ENCODE measurements around the gene MAP3K7CL.

MAP3K7CL gene

GRCh38 chr21:29130270-29130969, at the start of gene MAP3K7CL:
MAP3K7CL (plus strand) TSS chr21:29130644; CDS start chr21:29133345, 2,701 bp downstream.
- no peak for DNase-seq (ENCODE audit: low read depth)

- DNase-seq (ENCODE audit: low read depth): no peak
Measured at GRCh38 chr21:29082046-29082815, 48.2 kb upstream of the MAP3K7CL start.

DNA sequence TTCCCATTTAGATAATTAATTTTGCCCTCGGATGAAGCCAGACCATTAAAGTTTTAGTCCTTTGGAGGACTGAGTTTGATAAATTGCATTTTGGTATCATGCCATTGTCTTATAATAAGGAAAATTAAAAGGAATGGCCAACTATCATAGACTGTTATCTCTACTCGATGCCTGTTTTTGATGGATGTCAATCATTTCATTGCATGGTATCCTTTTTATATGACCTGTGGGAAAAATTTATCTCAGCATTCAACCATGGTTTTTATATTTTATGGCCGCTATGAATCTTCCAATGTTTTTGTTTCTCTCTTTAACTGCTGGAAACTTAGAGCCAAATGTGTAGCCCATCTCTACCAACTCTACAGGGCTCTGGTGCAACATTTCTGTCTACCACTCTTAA, 47.1 kb upstream of the MAP3K7CL start:
- DNase-seq (ENCODE audit: low read depth): no peak

- no peak for DNase-seq (ENCODE audit: low read depth)
Measured at GRCh38 chr21:29084372-29084771, 46.1 kb upstream of the MAP3K7CL start.

DNA sequence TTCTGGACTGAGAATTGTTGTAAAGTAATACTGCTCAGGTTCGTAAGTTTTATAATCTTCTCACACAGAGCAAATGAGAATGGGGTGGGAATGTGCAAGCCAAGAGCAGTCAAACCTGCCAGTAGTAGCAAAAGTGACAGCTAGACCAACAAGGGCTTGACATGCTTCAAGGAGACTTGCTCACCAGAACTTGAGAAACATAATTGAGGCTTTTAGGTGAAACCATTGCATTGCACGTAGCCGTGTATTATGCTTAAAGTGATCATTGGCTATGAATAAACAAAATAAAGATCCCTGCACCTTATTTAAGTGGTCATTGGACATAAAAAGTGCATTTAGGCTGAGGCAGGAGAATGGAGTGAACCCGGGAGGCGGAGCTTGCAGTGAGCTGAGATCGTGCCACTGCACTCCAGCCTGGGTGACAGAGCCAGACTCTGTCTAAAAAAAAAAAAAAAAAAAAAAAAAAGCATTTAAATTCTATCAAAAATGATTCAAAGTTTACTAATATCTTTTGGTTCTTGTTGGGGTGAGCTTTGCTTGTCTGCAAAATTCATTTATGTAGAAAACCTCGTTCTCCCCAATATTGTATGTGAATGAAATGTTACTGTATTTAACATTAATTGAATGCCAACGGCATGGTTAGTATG, 45.2 kb upstream of the MAP3K7CL start:
- no peak for DNase-seq (ENCODE audit: low read depth)

DNA sequence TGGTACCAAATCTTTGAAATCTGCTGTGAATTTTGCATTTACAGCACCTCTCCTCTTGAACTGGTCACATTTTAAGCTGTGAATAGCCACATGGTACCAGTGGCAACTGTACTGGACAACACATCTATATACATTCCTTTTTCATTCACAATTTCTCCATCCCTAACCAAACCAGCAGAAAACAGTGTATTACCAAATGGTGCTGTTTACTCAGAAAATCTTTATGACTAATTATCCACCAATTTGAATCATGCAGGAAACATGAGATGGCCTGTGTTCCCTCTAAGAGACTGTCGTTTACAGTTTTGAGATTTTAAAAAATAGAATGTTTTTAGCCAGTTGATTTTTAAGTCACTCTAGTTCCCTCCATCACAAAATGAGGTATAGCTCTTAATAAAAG, 39.4 kb upstream of the MAP3K7CL start:
- no peak for DNase-seq (ENCODE audit: low read depth)

DNA sequence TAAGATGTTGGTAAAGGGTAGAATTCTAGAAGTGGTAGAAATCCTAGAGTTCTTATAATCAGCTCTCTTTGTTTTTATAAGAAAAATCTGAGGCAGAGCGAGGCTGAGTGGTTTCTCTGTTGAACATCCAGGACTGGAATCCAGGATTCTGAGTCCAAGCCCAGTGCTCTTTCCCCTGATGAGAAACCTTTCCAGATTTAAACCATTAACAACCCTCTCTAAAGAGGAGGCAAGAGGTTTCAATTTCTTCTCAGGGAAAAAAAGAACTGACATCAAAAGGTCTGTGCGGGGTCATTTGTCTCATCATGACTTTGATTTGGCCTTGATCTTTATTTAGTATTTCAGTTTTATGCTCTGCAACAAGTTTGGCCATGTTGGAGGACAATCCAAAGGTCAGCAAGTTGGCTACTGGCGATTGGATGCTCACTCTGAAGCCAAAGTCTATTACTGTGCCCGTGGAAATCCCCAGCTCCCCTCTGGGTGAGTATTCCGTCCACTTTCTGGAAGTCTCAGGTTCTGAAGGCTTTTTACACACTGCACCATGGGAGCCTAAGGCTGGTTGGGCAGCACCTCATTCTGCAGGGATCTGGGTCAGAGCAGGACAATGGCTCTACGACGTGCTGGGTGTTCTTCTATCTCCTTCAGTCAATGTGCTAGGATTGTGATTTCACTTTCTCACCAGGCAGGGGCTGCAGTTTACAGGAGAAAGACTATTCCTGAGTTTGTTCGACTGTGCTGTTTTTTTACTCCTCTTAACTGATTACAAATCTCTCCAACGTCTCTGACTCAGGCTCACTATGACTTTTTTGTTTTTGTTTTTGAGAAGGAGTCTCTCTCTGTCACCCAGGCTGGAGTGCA, 38.1 kb upstream of the MAP3K7CL start:
- no peak for DNase-seq (ENCODE audit: low read depth)

- no peak for DNase-seq (ENCODE audit: low read depth)
Measured at GRCh38 chr21:29096218-29097015, 34.0 kb upstream of the MAP3K7CL start.

- no peak for DNase-seq (ENCODE audit: low read depth)
Measured at GRCh38 chr21:29098156-29098555, 32.3 kb upstream of the MAP3K7CL start.

- no peak for DNase-seq (ENCODE audit: low read depth)
Measured at GRCh38 chr21:29102791-29103257, 27.6 kb upstream of the MAP3K7CL start.

GRCh38 chr21:29104239-29104708, 26.2 kb upstream of the MAP3K7CL start:
- no peak for DNase-seq (ENCODE audit: low read depth)

- DNase-seq (ENCODE audit: low read depth): no peak
Measured at GRCh38 chr21:29105218-29105617, 25.2 kb upstream of the MAP3K7CL start.

DNA sequence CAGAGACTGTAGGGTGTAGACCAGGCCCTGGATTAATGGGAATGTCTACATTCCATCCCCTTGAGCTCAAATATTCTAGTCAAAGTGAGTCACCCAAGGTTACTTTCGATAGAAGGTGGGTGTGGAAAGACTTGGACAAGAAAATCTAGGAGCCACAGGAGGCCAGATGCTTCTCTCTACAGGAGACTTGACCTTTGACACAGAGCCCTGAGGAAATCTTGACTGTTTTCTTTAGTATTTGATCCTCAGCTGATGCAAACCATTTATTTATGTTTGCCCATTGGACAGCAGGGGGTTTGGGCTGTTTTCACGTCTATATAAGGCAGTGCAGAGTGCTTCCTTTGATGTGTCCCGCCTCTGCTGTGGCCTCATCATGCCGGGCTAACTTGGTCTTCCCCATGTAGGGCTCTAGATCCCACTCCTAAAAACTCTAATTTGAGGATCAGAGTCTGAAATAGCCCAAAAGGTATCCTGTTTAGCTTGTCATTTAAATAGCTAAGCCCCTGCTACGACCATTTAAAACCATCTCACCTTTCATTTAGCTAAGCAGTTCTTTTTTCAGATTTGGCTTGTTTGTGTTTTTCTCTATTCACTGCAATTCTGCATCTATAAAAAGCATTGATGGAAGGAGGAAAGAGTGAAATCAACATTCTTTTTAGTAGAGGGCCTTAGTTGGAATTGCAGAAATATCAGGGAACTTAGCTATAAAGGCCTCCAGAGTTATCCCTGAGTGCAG, 15.5 kb upstream of the MAP3K7CL start:
- no peak for DNase-seq (ENCODE audit: low read depth)

DNA sequence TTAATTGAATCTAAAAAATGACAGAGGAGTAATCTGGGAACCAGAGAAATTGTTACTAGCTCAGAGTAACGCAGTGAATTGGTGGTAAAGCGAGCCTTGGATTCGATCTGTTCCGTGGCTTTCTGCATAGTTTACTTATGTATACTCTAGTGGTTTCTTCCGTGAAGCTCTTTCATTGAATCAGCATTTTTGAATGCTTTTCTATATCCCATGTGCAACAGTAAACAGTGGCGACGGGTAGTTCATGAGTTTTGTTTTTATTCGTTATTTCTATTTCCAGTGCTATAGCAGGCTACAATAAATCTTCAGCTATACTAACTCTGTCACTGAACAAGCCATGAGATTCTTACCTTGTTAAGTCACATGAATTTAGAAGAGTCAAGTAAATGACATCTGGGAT, 14.5 kb upstream of the MAP3K7CL start:
- no peak for DNase-seq (ENCODE audit: low read depth)

- DNase-seq (ENCODE audit: low read depth): no peak
Measured at GRCh38 chr21:29117372-29117955, 13.0 kb upstream of the MAP3K7CL start.

GRCh38 chr21:29121759-29122158, 8.7 kb upstream of the MAP3K7CL start:
- DNase-seq (ENCODE audit: low read depth): no peak

GRCh38 chr21:29124645-29125044, 5.8 kb upstream of the MAP3K7CL start:
- no peak for DNase-seq (ENCODE audit: low read depth)

DNA sequence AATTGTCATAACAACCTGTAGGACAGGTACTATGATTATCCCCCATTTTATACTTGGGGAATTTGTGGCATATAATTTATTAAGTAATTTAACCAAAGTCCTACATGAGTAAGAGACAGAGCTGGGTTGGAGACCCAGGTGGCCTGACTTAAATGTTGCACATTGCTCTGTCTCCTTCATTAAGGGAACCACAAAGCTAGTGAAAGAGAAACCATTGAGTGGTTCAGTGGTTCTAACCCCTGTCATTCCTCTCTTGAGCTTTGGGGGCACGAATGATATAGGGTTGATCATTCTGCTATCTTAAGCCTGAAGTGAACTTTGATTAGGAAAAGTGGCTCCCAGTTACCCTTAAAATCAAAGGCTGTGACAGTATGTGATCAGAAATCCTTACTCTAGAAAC, 5.3 kb upstream of the MAP3K7CL start:
- DNase-seq (ENCODE audit: low read depth): no peak

DNA sequence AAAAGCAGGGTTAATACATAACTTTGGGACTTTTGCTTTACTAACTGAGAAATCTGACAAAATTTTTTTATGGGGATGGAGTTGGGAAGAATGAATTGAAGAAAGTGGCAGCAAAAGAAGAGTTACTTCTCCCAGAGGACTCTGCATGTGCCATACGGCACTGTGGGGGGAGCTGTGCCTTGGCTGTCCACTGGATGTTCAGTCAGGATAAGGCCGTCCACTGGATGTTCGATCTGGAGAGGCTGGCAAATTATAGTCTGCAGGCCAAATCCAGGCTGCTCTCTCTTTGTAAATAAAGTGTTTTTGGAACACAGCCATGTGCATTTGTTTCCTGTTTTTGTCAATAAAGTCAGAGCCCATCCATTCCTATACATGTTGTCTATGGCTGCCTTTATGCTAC, 4.5 kb upstream of the MAP3K7CL start:
- no peak for DNase-seq (ENCODE audit: low read depth)

DNA sequence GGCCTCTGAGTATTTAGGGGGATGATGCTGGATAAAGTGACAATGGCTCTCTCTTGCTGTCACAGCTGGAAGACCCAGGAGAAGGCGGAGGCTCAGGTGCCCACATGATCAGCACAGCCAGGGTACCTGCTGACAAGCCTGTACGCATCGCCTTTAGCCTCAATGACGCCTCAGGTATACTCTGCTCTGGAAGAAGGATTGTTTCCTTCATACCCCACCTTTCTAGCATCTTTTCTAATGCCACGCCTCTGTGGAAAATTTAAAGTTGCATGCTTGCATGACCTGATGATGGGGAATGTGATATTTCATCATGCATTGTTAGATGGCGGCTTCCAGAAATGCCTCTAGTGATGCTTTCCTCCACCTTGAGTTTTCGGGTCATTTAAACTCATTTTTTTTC, 2.8 kb downstream of the MAP3K7CL start:
- DNase-seq (ENCODE audit: low read depth): no peak
